ENCODE results near the gene ABCC1. TPM values are rescaled to one million over a fixed set of nuclear protein-coding genes. Genes with fewer than 3 reads are reported as not detected.

ABCC1 gene
- total RNA-seq, 1 donor from 2014 or later: 8.2 TPM

- FAIRE-seq (no peak), DNase-seq (ENCODE audit: low spot score in 2 of 2) (no peak)
These were observed 66.4 kb downstream of the ABCC1 start for GRCh38 chr16:16015849-16016248.

- no peak for DNase-seq (ENCODE audit: low spot score in 2 of 2)
- FAIRE-seq: no peak
These were observed 67.1 kb downstream of the ABCC1 start for GRCh38 chr16:16016388-16016964.

- DNase-seq (ENCODE audit: low spot score in 2 of 2) (no peak), FAIRE-seq (no peak)
These were observed 68.4 kb downstream of the ABCC1 start for GRCh38 chr16:16017812-16018211.

- no peak for DNase-seq (ENCODE audit: low spot score in 2 of 2)
These were observed 69.3 kb downstream of the ABCC1 start for GRCh38 chr16:16018705-16019104.

GRCh38 chr16:16019488-16019887, 70.1 kb downstream of the ABCC1 start:
- DNase-seq (ENCODE audit: low spot score in 2 of 2): no peak
- no peak for FAIRE-seq

More at GRCh38 chr16:16018705-16019104, 69.3 kb downstream of the ABCC1 start:
- no peak for FAIRE-seq

- DNase-seq (ENCODE audit: low spot score in 2 of 2): no peak
- no peak for FAIRE-seq
These were observed 70.9 kb downstream of the ABCC1 start for GRCh38 chr16:16020291-16020690.

- DNase-seq (ENCODE audit: low spot score in 2 of 2) (no peak), FAIRE-seq (no peak)
These were observed 71.6 kb downstream of the ABCC1 start for GRCh38 chr16:16021020-16021419.

GRCh38 chr16:16021646-16021987, 72.2 kb downstream of the ABCC1 start:
- DNase-seq (ENCODE audit: low spot score in 2 of 2): no peak
- FAIRE-seq: no peak

- FAIRE-seq (no peak), DNase-seq (ENCODE audit: low spot score in 2 of 2) (peak in 1 of 2 donors; percentile 80)
These were observed 72.7 kb downstream of the ABCC1 start for GRCh38 chr16:16021988-16022682.

- no peak for DNase-seq (ENCODE audit: low spot score in 2 of 2)
- FAIRE-seq: no peak
These were observed 73.3 kb downstream of the ABCC1 start for GRCh38 chr16:16022683-16023064.

GRCh38 chr16:16025214-16025968, 76.0 kb downstream of the ABCC1 start:
- DNase-seq (ENCODE audit: low spot score in 2 of 2): peak in 1 of 2 donors; percentile 31
- FAIRE-seq: no peak

- FAIRE-seq (no peak), DNase-seq (ENCODE audit: low spot score in 2 of 2) (no peak)
These were observed 78.4 kb downstream of the ABCC1 start for GRCh38 chr16:16027728-16028310.

GRCh38 chr16:16028311-16028999, 79.0 kb downstream of the ABCC1 start:
- no peak for DNase-seq (ENCODE audit: low spot score in 2 of 2)
- FAIRE-seq: no peak

- DNase-seq (ENCODE audit: low spot score in 2 of 2) (no peak), FAIRE-seq (no peak)
These were observed 80.1 kb downstream of the ABCC1 start for GRCh38 chr16:16029431-16030011.

- no peak for DNase-seq (ENCODE audit: low spot score in 2 of 2)
- FAIRE-seq: no peak
These were observed 81.0 kb downstream of the ABCC1 start for GRCh38 chr16:16030449-16030848.

GRCh38 chr16:16031401-16031800, 82.0 kb downstream of the ABCC1 start:
- DNase-seq (ENCODE audit: low spot score in 2 of 2): no peak

GRCh38 chr16:16032271-16032979, 83.0 kb downstream of the ABCC1 start:
- no peak for DNase-seq (ENCODE audit: low spot score in 2 of 2)
- FAIRE-seq: no peak

More at GRCh38 chr16:16031401-16031800, 82.0 kb downstream of the ABCC1 start:
- FAIRE-seq: no peak

- no peak for FAIRE-seq
- no peak for DNase-seq (ENCODE audit: low spot score in 2 of 2)
These were observed 83.8 kb downstream of the ABCC1 start for GRCh38 chr16:16033208-16033717.

- FAIRE-seq: no peak
- no peak for DNase-seq (ENCODE audit: low spot score in 2 of 2)
These were observed 87.0 kb downstream of the ABCC1 start for GRCh38 chr16:16036359-16036792.

All from frontal cortex (tissue), 4 donors.